Psoas muscle (tissue), 8 donors: Measurements from ENCODE around the gene MDM1. TPM values are rescaled to one million over a fixed set of nuclear protein-coding genes. Genes with fewer than 3 reads are reported as not detected.

Source experiments
- ATAC-seq, 4 donors: fragments of 200-7000 bp; cut with Tn5 transposase; one replicate each; pipeline ENCODE4 v1.9.1; 2020; ENCODE audit warnings: moderate library complexity in 3 of 4, mild to moderate bottlenecking in 2 of 4
- DNase-seq, 2 donors: peaks; one replicate each; pipeline ENCODE4 v3.0.0-alpha.2; 2020
- H3K27ac ChIP-seq: fragments of 200-600 bp; one replicate; pipeline ENCODE4 v1.8.0; 2022
- H3K27me3 ChIP-seq, 3 donors: fragments of 200-600 bp in 1 of 3; one replicate each; pipeline versions ENCODE4 v1.6.1 to v1.8.0; 2013 to 2022; ENCODE audit warnings: low read length in 2 of 3, mild to moderate bottlenecking in 2 of 3, moderate library complexity in 1 of 3; ENCODE audit not compliant: insufficient read depth in 3 of 3
- H3K36me3 ChIP-seq, 2 donors: fragments of 200-600 bp in 1 of 2; one replicate each; pipeline versions ENCODE4 v1.6.1 to v1.8.0; 2013 to 2022; ENCODE audit warnings: low read depth in 1 of 2, mild to moderate bottlenecking in 1 of 2, moderate library complexity in 1 of 2; ENCODE audit not compliant: insufficient read depth in 1 of 2
- H3K4me1 ChIP-seq: fragments of 200-600 bp; one replicate; pipeline ENCODE4 v1.8.0; 2022
- H3K4me3 ChIP-seq: fragments of 200-600 bp; one replicate; pipeline ENCODE4 v1.8.0; 2022; ENCODE audit warnings: mild to moderate bottlenecking
- H3K9me3 ChIP-seq: fragments of 200-600 bp; one replicate; pipeline ENCODE4 v1.8.0; 2022
- WGBS, 3 donors: extraction: QIAGEN DNeasy Blood & Tissue Kit; methylation state at CpG; one replicate each; pipeline versions ENCODE4 v1.1.6 to v1.1.7; 2013; 5-methylcytosine and 5-hydroxymethylcytosine counted together
- intact Hi-C, 2 donors: fragments of 100-400 bp; cut with DNase I; formaldehyde crosslinking; loops; one replicate each; pipeline versions ENCODE4 v1.11.0 to v1.14.2; 2022
- polyA plus RNA-seq, 3 donors: library from polyadenylated mRNA; stranded (reverse); fragments of 200-250 nt; gene quantifications; one replicate each; pipeline ENCODE4 v1.2.3, GENCODE V29; 2013
- total RNA-seq, 4 donors: library from RNA; stranded (reverse); fragmentation: NEBNext Ultra II Directional in 2 of 4; extraction: Animal tissue kit (Norgen Biotek cat#: 25700) in 2 of 4; gene quantifications; one replicate each; pipeline versions ENCODE4 v1.2.1 to v1.2.4, GENCODE V29; 2021 to 2023
- TF ChIP-seq, protein P1 (sequence below): fragments of 200-600 bp; IDR thresholded peaks from one replicate; pipeline ENCODE4 v1.8.0; 2022; ENCODE audit warnings: antibody characterized with exemption
- donor health status: healthy with polysubstance abuse.
- donor health status: DM: no; HTN: no; CAD: no; lungs with moderate emphysema.
- donor health status: Bipolar disorder and iron deficiency.
- donor health status: healthy.
- donor health status: DM: yes; HTN: yes; CAD: no.
- donor health status: DM: no; HTN: no; CAD: no.
- donor health status: DM: no; HTN: no; CAD: no.
- donor health status: DM: yes; HTN: yes; CAD: no.

Gene MDM1
- total and polyA plus RNA-seq, 7 donors, result 1.7 to 9.8 (median 3.5) TPM

DNA sequence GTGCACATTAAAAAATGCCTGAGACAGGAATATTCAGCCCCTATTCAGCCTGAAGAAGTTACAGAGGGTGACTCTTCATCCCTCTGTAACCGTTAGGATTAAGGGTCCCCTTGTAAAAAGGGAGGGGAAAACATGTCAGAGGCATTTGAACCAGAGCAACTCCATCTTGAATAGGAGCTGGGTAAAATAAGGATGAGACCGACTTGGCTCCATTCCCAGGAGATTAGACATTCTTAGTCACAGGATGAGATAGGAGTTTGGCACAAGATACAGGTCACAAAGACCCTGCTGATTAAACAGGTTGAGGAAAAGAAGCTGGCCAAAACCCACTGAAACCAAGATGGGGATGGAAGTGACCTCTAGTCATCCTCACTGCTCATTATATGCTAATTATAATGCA is 19.9 kb upstream of the MDM1 start:
- Histone ChIP-seq H3K9me3 (no peaks in the 10 kb centered on the region), H3K27ac (no peak overlapping the region), H3K36me3 (no peaks in the 10 kb centered on the region), H3K4me1 (no peaks in the 10 kb centered on the region), H3K4me3 (no peak overlapping the region), H3K27me3 (peaks cover 0 to 4% (median 0%) of the 10 kb centered on the region in 3 donors)
- TF ChIP-seq, protein P1, sequence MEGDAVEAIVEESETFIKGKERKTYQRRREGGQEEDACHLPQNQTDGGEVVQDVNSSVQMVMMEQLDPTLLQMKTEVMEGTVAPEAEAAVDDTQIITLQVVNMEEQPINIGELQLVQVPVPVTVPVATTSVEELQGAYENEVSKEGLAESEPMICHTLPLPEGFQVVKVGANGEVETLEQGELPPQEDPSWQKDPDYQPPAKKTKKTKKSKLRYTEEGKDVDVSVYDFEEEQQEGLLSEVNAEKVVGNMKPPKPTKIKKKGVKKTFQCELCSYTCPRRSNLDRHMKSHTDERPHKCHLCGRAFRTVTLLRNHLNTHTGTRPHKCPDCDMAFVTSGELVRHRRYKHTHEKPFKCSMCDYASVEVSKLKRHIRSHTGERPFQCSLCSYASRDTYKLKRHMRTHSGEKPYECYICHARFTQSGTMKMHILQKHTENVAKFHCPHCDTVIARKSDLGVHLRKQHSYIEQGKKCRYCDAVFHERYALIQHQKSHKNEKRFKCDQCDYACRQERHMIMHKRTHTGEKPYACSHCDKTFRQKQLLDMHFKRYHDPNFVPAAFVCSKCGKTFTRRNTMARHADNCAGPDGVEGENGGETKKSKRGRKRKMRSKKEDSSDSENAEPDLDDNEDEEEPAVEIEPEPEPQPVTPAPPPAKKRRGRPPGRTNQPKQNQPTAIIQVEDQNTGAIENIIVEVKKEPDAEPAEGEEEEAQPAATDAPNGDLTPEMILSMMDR, result no peak
- WGBS, 3 donors, result 69 to 77% (median 71%) methylated on average over 2 of the region's 2 CpGs
- intact Hi-C loops, result no loop called here
- ATAC-seq (no peak), DNase-seq (no peak)

DNA sequence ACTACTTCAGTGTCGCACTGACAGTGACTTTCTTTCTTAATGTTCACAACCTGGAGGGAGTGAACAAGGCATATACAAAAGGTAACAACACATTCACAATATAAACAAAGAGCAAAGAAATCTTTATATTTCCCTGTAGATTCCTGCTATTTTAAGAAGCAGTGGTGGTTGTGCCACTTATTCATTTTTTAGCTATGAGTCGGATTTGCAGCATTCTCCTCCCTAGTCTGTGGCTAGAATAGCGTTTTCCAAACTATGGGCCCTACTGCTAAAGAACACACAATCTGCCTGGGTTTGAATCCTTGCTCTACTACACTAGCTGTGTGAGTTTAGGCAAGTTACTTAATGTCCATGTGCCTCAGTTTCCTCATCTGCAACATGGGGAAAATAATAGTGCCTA is 18.6 kb upstream of the MDM1 start:
- Histone ChIP-seq H3K4me3 (no peak overlapping the region), H3K27me3 (peaks cover 0 to 4% (median 0%) of the 10 kb centered on the region in 3 donors), H3K27ac (no peak overlapping the region), H3K4me1 (no peaks in the 10 kb centered on the region), H3K36me3 (no peaks in the 10 kb centered on the region), H3K9me3 (no peaks in the 10 kb centered on the region)
- no peak for DNase-seq
- 87 to 89% (median 88%) methylated on average over 3 of the region's 3 CpGs for WGBS, 3 donors
- ATAC-seq, result no peak
- TF ChIP-seq, protein P1, result no peak
- intact Hi-C loops, result no loop called here

DNA sequence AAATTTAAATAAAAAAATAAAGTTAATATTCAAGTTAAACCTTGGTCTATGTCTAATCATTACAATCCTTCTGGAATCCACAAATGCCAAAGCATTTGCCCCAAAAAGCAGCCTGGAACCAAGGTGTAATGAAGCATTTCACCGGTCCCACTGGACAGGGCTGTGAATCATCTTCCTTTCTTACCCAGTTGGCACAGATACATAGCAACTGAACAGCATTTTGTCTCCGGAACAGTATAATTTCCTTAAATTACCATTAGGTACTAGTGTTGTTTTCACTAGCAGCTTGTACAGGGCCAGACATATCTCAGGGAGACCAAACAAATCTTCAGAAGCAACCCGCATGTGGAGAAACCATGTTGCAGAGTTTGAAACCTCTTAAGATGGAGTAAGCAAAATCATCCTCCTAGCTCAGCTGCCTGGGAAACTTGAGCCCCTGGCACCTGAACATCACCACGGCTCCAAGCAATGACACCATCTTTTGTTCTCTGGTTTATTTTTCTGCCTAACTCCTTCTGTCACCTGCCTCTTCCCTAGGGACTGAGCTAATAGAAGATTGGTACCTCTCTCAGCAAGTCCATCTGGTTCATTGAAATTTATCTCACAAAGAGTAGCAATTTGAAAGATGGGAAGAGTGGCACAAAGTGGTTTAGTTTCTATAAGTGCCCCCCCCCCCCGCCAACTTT is 17.9 kb upstream of the MDM1 start:
- peaks cover 0 to 4% (median 0%) of the 10 kb centered on the region in 3 donors for H3K27me3 ChIP-seq
- intact Hi-C loops, result no loop called here
- ATAC-seq (peak in 3 of 4 donors; percentile 43 to 77 (median 62)), DNase-seq (no peak)
- no peak overlapping the region for H3K27ac ChIP-seq
- no peaks in the 10 kb centered on the region for H3K9me3 ChIP-seq
- no peaks in the 10 kb centered on the region for H3K4me1 ChIP-seq
- TF ChIP-seq, protein P1, result no peak
- WGBS, 3 donors, result 50 to 65% (median 54%) methylated on average over 5 of the region's 5 CpGs
- H3K4me3 ChIP-seq, result no peak overlapping the region
- no peaks in the 10 kb centered on the region for H3K36me3 ChIP-seq

DNA sequence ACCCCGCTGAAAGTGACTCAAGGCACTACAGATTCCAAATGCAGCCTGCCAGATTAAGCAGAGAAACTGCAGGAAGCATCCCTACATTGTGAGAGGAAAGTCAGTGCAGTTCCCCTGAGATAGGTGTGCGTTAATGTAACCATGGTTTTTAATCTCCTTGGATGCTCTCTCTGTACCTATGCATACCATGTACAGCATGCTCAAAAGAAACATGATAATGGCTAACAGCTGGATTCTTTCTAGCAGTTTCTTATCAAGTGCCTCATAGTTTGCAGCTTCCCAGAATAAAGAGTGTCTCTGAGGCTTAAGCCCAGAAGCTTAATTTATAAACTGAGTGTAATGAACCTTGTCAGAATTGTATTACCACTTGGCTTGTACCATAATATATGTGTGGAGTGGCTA is 17.1 kb upstream of the MDM1 start:
- DNase-seq (no peak), ATAC-seq (no peak)
- no peak overlapping the region for H3K4me3 ChIP-seq

More for the DNA sequence above, 17.1 kb upstream of the MDM1 start:
- no peaks in the 10 kb centered on the region for H3K4me1 ChIP-seq
- WGBS, 3 donors, result 23 to 38% (median 24%) methylated on average over 2 of the region's 2 CpGs
- TF ChIP-seq, protein P1, result no peak
- no peaks in the 10 kb centered on the region for H3K9me3 ChIP-seq
- no peak overlapping the region for H3K27ac ChIP-seq
- peaks cover 0 to 7% (median 0%) of the 10 kb centered on the region in 3 donors for H3K27me3 ChIP-seq
- H3K36me3 ChIP-seq, result no peaks in the 10 kb centered on the region
- intact Hi-C loops, result no loop called here
